Posterior cingulate gyrus (tissue), 11 donors: ENCODE measurements around the gene CSF1.

Source experiments
- DNase-seq, 10 donors: peaks; one replicate each; pipeline versions ENCODE4 v3.0.0 to v3.0.0-alpha.2; 2020 to 2021; ENCODE audit warnings: mixed read lengths in 3 of 10
- intact Hi-C: fragments of 100-400 bp; cut with DNase I; formaldehyde crosslinking; loops from one replicate; pipeline ENCODE4 v1.15.1; 2023

Gene CSF1

DNA sequence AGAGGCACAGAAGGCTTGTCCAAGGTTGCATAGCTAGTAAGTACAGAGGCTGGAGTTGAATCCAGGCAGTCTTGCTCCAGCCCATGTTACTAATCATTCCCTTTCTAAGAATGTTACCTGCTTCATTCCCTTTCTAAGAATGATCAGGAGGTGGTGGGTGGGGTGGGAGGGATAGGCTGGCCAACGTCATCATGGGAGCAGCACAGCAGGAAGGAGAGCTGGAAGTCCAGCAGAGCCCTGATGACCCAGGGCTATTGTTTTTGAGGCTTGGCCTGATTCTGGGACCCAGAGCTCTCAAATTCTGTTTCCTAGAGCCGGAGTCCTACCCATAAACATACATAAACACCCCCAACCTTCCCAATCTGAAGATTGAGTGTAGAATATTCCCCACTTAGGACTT, 11.8 kb upstream of the CSF1 start:
- DNase-seq: peak in 1 of 10 donors; percentile 8
- intact Hi-C loops: no loop called here

DNA sequence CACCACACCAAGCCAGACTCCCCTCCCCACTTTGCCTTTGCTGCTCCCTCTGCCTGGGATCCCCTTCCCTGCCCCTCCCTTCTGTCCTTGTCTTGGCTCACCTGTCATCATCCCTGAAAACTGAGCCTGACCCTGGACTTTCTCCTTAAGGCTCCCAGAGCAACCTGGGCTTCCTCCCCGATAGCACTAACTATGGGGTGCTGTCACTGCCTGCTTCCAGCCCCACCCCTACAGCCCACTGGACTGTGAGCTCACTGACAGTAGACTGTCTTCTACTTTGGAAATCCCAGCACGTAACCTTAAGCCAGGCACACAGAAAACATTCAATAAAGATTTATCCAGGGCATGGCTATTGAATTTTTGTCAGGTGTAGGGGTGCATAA, 9.5 kb upstream of the CSF1 start:
- intact Hi-C loops: no loop called here
- DNase-seq: peak in 1 of 10 donors; percentile 10

DNA sequence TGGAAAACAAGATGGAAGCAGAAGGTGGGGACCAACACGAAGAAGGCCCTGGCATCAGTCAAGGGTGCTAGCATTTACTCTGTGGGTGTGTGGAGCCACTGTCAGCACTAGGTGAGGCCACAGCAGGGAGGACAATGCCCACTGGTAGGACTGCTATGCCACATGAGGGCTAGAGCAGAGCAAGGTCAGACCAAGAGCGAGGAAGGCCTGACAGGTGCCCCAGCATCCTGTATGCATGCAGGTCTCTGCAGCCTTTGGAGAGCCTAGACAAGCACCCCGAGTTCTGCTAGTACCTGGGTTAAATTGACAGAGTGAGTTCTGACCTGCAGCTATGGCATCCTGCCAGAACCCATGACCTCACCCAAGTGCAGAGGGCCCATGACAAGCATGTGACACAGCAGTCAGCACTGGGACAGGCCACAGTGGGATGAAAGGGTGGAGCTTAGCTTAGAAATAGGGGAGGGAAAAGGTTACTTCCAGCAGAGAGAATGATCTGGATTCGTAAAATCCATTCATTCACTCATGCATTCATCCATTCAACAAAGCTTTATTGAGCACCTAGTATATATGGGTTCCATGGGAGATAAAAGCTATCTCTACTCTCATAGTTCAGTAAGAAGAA, 9.0 kb upstream of the CSF1 start:
- peak in 1 of 10 donors; percentile 59 for DNase-seq
- intact Hi-C loops: no loop called here

DNA sequence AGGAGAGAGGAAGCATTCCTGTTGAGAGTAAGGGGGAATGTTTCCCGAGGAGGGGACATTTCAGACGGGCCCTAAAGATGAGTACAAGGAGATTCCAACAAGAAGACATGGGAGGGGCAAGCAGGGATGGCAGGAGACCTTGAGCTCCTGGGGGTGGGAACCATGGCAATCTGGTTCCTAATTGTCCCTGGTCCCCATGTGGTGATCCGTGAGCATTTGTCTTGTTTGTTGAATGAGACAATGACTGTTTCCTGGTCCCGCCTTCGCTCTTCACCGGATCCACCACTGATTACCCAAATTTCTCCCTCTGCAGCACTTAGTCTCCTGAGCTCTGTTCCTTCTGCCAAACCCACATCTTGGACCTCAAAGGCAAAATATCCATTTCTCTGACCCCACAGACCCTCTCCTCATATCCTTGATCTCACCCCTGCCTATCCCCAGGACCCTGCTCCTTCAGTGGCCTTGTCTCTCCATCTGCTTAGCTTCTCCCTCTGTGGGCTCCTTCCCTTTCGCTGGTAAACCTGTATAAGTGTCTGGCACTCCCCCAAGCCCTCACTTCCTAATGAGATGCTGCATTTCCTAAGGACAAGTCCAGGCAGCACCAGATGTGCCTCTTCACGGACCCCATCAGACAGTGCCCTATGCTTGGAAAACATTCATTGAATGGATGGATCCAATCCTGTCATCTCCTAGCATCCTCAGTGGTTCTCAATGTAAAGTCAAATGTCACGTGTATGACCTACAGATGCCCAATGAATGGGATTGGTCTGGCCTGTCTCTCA, 8.3 kb upstream of the CSF1 start:
- intact Hi-C loops: no loop called here
- peak in 1 of 10 donors; percentile 42 for DNase-seq

DNA sequence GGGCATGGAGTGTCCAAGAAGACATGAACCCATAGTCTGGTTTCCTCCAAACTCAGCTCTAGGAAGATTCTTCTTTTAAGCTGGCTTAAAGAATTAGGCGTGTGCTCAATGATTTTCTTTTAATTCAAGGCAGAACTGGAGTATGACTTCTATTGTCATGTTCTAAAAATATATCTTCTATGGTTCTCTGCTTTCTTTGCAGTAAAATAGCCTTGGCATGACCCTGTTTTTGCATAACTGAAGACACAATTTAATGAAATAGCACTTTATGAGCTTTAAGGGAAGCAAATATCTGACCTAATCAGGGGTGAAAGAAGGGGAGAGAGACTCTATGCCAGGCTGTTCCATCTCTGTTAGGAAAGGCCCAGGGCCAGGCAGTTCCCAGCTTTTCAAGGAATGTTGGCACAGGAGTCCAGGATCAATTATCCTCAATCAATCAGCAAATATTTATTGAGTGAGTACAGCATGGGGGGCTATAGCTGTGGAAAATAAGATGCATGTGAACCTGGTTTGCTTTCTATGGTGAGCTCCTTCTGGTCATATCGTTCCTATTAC, 7.2 kb upstream of the CSF1 start:
- intact Hi-C loops: no loop called here
- DNase-seq: peak in 1 of 10 donors; percentile 24

DNA sequence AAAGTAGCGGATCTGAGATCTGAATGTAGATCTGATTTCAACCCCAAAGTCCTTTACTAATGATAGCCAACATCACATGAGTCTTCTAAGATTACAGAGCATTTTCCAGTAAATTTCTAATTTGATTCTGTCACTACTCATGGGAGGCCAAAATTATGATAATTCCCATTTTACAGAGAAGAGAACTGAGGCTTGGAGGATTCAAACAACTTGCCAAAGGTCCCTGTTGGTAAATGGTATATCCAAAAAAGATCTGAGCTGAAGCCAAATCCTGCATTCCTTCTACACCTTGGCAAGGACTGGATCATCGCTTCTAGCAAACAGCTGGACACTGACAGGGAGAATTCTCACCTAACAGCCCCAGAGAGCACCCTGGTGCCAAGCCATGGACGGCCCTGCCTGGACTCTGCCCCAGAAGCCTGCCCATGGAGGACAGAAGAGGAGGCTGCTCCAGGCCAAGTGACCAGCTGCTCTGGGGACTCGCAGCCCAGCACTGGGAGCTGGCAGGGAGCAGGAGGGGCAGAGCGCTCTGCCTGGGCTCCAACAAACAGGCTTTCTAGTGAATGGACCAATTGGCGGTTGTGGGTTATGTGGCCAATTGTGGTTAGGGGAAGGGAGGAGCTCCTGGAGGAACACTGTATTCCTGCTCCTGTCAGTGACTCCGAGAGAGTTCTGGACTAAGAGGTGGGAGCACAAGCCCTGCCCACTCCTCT, 6.4 kb upstream of the CSF1 start:
- peak; percentile 69 to 97 (median 80) for DNase-seq

DNA sequence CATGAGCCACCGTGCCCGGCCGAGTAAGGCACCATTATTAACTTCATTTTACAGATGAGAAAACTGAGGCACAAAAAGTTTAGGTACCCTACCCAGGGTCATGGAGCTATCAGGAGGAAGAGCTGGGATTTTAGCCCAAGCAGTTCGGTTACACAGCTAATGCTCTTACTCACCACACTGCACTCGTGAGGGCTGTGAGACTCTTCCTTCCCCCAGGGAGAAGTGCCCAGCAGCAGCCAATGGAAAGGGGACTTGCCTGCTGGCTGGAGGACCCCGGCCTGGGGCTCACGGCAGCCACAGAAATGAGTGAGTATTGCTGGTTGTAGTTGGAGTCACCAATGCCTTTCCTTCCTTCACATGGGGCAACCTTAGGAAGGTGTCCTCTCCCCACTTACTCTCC, 5.2 kb upstream of the CSF1 start:
- intact Hi-C loops: loop anchor here (2.0 kb wide), 1 partner anchor 23 kb away; no protein-coding TSS in a partner anchor
- DNase-seq: no peak

More for the DNA sequence above, 6.4 kb upstream of the CSF1 start:
- intact Hi-C loops: loop anchor here (2.0 kb wide), 1 partner anchor 21 kb away; no protein-coding TSS in a partner anchor

DNA sequence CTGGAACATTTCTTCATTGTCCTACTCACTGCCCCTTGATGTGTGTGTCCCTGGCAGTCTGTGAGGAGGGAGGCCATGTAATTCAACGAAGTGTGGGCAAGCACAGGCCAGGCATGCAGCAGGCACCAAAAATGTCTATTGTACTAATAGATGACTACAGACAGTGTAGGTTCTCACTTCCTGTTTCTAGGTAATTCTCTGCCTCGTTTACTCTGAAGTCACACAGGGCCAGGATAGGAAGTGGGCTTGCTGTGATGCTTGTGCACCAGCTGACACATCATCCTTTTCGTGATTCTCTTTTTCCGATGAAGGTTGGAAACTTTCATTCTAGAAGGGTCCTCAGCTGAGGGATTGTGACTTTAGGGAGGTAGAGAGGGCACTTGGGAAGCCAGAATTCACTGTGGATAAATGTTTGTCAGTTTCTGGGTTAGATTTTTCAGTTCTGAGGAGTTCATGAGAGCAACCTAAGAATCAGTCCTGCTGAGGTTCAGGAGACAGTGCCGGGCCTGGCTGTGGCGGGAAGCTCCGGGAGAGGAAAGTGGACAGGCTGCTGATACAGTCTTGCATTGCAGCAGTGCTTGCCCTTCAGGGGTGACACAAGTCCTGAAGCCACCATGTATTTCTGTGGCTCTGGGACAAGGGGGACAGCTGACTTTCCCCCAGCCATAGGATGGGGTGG, 4.3 kb upstream of the CSF1 start:
- intact Hi-C loops: no loop called here

DNA sequence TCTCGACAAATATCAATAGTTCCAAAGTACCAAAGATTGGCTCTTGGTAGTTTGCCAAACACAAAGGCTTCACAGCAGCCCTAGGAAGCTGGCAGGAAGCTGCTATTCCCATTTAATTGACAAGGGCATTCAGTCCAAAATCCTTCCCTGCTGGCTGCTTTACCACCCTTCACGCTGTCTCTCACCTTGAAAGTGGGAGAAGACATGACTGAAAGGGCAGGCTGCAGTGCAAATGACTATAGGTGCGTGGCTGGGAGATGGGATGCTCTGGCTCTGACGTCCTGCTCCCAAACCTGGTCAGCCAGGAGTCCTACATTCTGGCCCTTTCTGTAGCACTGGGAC, 3.8 kb upstream of the CSF1 start:
- intact Hi-C loops: no loop called here
- DNase-seq: peak in 1 of 10 donors; percentile 19

More for the DNA sequence above, 4.3 kb upstream of the CSF1 start:
- DNase-seq: peak in 1 of 10 donors; percentile 56

DNA sequence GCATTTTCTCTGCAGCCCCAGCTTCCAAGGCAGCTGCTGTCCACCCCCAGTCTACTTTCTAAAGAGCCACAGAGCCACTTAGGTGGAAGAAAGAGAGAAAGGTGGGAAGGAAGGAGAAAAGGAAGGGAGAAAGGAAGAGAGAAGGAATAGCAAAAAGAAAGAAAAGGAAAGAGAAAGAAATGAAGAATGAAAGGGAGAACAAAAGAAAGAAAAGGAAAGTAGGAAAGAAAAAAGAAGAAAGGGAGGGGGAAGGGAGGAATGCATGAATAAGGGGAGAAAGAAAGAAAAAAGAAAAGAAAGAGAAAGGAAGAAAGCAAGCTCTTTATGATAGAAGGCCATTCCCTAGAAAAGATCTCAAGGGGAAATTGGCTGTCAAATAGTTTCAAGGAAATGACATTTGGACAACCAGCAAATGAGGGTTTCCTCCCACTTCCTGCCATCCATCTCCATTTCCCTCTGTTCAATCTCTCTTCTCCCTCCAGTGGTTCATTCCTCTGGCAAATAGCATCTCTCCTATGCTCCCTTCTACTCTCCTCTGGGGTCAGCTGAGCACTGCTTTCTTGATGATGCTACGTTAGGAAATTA, 3.4 kb upstream of the CSF1 start:
- DNase-seq: no peak
- intact Hi-C loops: no loop called here

DNA sequence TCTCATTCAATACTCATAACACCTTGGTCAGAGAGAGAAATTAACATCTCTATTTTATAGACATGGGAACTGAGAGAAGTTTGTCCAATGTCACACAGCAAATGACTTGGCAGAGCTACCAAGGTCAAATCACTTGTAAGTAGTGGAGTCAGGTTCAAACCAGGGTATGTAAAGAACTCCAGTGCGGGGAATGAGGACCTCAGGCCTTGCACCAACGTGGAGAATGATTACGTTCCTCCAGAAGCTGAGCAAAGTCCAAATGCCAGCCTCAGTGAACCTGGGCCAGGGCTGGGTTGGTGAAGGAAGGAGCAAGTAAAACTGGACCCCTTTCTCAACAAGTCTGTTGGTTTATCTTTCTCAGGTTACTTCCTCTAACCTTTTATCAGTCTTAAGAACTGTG, 1.8 kb upstream of the CSF1 start:
- DNase-seq: peak in 1 of 10 donors; percentile 27
- intact Hi-C loops: no loop called here

DNA sequence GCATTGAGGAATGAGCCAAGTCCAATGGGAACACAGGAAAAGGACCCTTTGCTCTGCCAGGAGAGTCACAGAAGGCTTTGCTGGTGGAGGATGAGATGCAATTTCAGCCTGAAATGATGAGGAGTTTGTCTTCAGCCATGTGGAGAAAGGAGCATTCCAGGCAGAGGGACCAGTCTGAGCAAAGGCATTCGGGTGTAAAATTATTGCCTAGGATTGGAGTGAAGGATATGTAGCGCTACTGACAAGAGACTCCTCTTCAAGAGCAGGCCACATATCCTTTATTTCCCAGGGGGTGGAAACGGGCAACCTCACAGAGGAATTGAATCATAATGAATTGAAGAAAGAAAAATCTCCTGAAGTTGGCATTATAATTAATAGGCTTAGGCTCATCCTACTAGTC, 1.1 kb upstream of the CSF1 start:
- DNase-seq: no peak
- intact Hi-C loops: no loop called here

DNA sequence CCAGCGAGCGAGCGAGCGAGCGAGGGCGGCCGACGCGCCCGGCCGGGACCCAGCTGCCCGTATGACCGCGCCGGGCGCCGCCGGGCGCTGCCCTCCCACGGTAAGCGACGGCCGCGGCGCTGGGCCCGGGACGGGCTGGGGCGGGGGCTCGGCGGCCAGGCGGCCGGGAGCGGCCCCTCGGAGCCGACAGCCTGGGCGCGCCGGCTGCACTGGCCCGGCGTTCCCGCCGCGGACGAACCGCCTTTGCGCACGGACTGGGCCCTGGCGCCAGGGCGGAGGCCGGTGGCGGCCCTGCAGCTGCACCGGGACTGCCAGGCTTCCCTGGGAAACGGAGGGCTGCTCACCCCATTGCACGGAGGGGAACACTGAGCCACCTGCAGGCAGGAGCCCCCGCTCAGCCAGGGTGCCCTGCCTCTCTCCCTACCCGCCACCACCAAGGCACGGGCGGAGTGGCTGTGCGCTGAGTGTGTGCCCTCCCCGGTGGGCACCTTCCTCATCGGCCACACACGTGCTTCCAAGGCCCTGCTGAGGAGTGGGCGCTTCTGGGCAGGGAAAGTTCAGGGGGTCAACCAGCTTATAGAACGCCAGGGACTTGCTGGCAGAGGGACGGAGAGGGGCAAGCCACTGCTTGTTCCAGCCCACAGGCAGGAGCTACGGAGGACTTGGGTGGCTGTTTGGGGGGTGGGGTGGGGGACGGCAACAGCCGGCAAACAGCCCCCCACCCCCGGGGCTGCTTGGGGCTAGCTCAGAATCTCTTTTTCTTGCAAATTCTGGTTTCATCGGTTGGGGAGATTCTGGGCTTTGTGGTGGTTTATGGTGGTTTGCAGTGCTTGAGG, 532 bp downstream of the CSF1 start:
- intact Hi-C loops: loop anchor here (5.0 kb wide), 1 partner anchor 119 kb away; no protein-coding TSS in a partner anchor
- DNase-seq: peak in 2 of 10 donors; percentile 74 to 82

DNA sequence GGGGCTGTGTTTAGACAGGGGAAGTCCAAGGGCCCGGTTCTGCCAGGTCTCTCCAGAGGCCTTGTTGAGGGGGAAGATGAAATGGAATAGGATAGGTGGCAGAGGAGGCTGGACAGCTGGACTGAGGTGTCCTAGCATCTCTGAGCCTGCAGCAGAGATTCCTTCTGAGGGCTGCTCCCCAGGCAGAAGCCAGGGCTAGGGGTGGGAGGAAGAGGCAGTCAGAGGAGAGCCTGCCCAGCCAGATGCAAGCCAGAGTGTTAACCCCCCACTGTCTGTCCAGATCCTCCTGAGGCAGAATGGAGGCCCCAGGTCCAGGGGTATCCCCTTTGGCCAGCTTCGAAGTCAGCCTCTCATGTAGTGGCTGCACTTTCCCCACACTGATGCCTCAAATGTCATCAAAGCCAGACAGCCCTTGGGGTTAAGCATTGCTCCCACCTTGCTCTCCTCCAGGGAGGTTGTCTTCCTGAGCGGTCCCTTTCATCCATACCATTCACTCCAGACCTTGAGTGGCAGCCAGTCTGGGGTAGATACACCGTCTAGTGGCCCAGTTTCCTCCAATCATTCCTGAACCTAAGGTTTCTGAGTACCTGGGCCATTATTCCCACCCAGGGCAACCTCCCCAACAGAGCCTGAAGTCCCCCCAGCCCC, 1.7 kb downstream of the CSF1 start:
- intact Hi-C loops: loop anchor here (5.0 kb wide), 1 partner anchor 120 kb away; no protein-coding TSS in a partner anchor
- peak in 2 of 10 donors; percentile 54 to 67 for DNase-seq

DNA sequence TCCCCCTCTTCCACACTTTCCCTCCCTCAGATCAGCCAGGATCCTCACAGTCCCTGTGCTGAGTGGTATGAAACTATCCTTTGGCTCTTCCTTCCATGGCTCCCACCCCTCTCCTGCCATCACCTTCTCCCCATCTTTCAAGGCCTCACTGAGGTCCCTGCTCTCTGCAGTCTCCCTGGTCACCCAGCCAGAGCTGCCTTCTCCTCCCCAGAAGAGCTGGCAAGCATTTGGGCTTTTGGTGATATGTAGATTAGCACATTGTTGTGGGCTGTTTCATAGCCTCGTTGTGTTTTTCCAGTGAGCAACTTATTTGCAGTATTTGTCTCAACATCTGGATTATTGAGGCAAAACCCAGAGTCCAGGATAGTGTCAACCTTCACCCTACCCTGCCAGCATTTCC, 2.2 kb downstream of the CSF1 start:
- intact Hi-C loops: loop anchor here (5.0 kb wide), 1 partner anchor 121 kb away; no protein-coding TSS in a partner anchor
- DNase-seq: peak in 2 of 10 donors; percentile 30 to 34

DNA sequence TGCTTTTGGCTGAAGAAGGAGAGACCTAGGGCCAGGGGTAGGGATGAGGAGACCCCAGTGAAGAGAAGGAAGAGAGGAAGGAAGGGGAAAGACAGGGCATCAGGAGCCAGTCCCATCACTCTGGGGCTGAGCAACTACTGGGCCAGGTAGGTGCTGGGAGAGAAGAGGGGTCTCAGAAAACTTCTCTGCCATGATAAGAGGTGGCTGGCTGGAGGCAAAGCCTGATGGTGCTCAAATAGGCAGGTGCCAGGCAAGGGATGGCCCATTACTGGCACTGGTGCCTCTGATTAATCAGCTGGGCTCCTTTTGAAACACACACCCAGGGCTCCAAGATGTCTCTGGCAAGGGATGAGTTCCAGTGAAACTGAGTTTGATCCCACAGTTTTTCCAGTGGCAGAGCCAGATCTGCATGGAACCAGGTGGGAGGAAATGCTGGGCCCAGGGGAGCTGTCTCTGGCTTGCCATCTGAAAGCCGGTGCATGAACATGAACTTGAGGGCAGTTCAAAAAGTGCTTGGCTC, 2.8 kb downstream of the CSF1 start:
- peak in 2 of 10 donors; percentile 62 to 66 for DNase-seq
- intact Hi-C loops: loop anchor here (5.0 kb wide), 1 partner anchor 121 kb away; no protein-coding TSS in a partner anchor

DNA sequence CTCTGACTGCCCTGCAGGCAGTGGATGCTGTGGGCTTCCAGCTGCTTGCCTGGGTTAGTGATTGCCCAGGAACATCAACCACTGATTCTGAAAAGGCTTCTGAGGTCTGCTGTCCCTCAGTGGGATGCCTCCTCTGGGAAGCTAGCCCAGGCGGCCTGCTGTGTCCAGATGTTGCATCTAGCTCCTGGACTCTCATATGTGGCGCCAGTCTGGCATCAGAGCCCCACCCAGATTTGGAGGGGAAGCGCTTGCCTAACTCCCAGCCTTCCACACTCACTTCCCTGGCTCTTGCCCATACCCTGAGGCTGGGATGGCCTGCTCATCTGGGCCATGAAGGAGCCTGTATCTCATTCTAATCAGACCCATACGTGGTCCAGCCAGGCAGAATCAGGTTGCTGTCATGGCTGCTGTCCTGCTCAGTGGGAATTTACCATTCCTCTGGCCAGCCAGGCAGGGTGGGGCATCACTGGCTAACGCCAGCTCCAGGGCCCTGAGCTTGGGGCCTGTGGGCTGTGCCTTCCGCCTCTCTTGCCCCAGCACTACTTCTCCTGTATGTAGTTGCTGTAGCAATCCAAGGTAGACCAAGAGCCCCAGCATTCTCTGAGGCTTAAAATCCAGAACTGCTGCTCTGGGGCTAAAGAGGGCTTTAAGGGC, 4.1 kb downstream of the CSF1 start:
- peak in 2 of 10 donors; percentile 66 to 72 for DNase-seq
- intact Hi-C loops: loop anchor here (5.0 kb wide), 1 partner anchor 122 kb away; no protein-coding TSS in a partner anchor
